Ovary (tissue), 9 donors: ENCODE measurements around the gene TAP1. TPM values are rescaled to one million over a fixed set of nuclear protein-coding genes. Genes with fewer than 3 reads are reported as not detected.

Experiments used
- DNase-seq, 5 donors: peaks; one replicate each; pipeline ENCODE4 v3.0.0-alpha.2; 2019 to 2020
- H3K27ac ChIP-seq, 2 donors: fragments of 200-600 bp; one replicate each; pipeline versions ENCODE4 v1.5.1 to v1.8.0; 2019 to 2022
- H3K27me3 ChIP-seq: fragments of 200-600 bp; one replicate; pipeline ENCODE4 v1.8.0; 2022
- H3K36me3 ChIP-seq: fragments of 200-600 bp; sonication (generic); one replicate; pipeline ENCODE4 v1.5.1; 2019
- H3K4me1 ChIP-seq: one replicate; pipeline ENCODE4 v1.8.1; 2013; ENCODE audit warnings: mild to moderate bottlenecking, moderate library complexity; ENCODE audit not compliant: insufficient read depth
- H3K4me3 ChIP-seq: fragments of 200-600 bp; sonication (generic); one replicate; pipeline ENCODE4 v1.5.1; 2017
- H3K9me3 ChIP-seq, 2 donors: fragments of 200-600 bp in 1 of 2; sonication (generic) in 1 of 2; one replicate each; pipeline versions ENCODE4 v1.5.1 to v1.8.1; 2013 to 2019; ENCODE audit warnings: mild to moderate bottlenecking in 1 of 2, moderate library complexity in 1 of 2
- EP300 ChIP-seq: sonication (generic); formaldehyde crosslinking; IDR thresholded peaks from one replicate; pipeline ENCODE4 v1.6.1; 2017; ENCODE audit warnings: antibody characterized with exemption
- POLR2A ChIP-seq: fragments of 450-650 bp; IDR thresholded peaks from one replicate; pipeline ENCODE4 v1.6.1; 2017; ENCODE audit warnings: antibody characterized with exemption, mild to moderate bottlenecking, moderate library complexity
- WGBS, 3 donors: extraction: QIAGEN DNeasy Blood & Tissue Kit in 1 of 3; methylation state at CpG; one replicate each; pipeline versions ENCODE4 v1.1.5 to v1.1.7; 2013 to 2017; 5-methylcytosine and 5-hydroxymethylcytosine counted together
- intact Hi-C, 4 donors: fragments of 100-400 bp; cut with DNase I; formaldehyde crosslinking; loops; one replicate each; pipeline versions ENCODE4 v1.11.0 to v1.15.1; 2022 to 2023
- polyA plus RNA-seq, 2 donors: library from polyadenylated mRNA; stranded (reverse); fragments of 200-250 nt in 1 of 2; fragments of 350-450 nt in 1 of 2; fragmentation: Illumina TruSeq in 1 of 2; extraction: RNeasy Lipid Tissue Mini Kit (QIAGEN cat#74804) in 1 of 2; gene quantifications; one replicate each; pipeline ENCODE4 v1.2.3, GENCODE V29; 2013 to 2014
- total RNA-seq, 7 donors: library from RNA; depleted of rRNA in 2 of 7; stranded (reverse); fragments of >200 nt in 2 of 7; fragmentation: NEBNext Ultra II Directional in 3 of 7; extraction: Animal tissue kit (Norgen Biotek cat#: 25700) in 3 of 7; gene quantifications; one replicate each; pipeline versions ENCODE4 v1.1.0 to v1.2.4, GENCODE V29; 2016 to 2023
- TF ChIP-seq, protein P1 (sequence below), 3 donors: fragments of 450-650 bp in 2 of 3; fragments of 200-600 bp in 1 of 3; IDR thresholded peaks; one replicate each; pipeline versions ENCODE4 v1.5.1 to v1.8.0; 2016 to 2022; ENCODE audit warnings: antibody characterized with exemption in 3 of 3, mild to moderate bottlenecking in 1 of 3
- donor health status: DM: no; HTN: no; CAD: no; lungs with moderate emphysema.
- donor health status: DM: no; HTN: no; CAD: no.
- donor health status: Bipolar disorder and iron deficiency.
- donor health status: DM: yes; HTN: yes; CAD: no.
- donor health status: DM: no; HTN: no; CAD: no.
- donor health status: DM: yes; HTN: yes; CAD: no.

TAP1 gene
- total and polyA plus RNA-seq, 9 donors: 17.7 to 48.4 (median 23.3) TPM

DNA sequence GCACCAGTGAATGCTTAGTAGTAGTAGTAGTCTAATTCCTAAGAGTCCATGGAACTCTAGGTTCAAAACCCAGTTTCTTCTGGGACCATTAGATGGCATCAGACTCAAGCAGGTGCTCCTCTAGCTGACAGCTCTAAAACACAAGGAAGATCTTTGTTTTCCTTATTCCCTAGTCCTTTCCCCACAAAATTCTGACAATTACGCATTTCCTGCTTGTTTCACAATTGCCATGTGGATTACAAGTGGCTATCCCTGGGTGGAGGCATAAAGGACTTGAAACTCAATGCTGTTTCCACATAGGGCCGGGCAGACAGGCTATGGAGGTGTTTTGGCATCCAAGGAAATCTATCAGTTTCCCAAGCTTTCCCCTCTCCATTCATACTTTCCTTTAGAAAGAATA is 27.5 kb downstream of the TAP1 start:
- H3K9me3 ChIP-seq: no peaks in the 10 kb centered on the region
- no peak overlapping the region for H3K27ac ChIP-seq
- 49 to 59% (median 51%) methylated on average over 2 of the region's 2 CpGs for WGBS, 3 donors
- TF ChIP-seq POLR2A: no peak
- TF ChIP-seq, protein P1, sequence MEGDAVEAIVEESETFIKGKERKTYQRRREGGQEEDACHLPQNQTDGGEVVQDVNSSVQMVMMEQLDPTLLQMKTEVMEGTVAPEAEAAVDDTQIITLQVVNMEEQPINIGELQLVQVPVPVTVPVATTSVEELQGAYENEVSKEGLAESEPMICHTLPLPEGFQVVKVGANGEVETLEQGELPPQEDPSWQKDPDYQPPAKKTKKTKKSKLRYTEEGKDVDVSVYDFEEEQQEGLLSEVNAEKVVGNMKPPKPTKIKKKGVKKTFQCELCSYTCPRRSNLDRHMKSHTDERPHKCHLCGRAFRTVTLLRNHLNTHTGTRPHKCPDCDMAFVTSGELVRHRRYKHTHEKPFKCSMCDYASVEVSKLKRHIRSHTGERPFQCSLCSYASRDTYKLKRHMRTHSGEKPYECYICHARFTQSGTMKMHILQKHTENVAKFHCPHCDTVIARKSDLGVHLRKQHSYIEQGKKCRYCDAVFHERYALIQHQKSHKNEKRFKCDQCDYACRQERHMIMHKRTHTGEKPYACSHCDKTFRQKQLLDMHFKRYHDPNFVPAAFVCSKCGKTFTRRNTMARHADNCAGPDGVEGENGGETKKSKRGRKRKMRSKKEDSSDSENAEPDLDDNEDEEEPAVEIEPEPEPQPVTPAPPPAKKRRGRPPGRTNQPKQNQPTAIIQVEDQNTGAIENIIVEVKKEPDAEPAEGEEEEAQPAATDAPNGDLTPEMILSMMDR (IDR thresholded peaks at IDR 0.05): no peak
- TF ChIP-seq EP300: no peak
- no peak overlapping the region for H3K4me3 ChIP-seq
- no peaks in the 10 kb centered on the region for H3K4me1 ChIP-seq
- no peak for DNase-seq
- no peaks in the 10 kb centered on the region for H3K27me3 ChIP-seq
- H3K36me3 ChIP-seq: no peaks in the 10 kb centered on the region
- intact Hi-C loops: loop anchor here in 1 of 4 donors (5.0 kb wide), 1 partner anchor 266 kb away; no protein-coding TSS in a partner anchor

- no peak for TF ChIP-seq EP300
- TF ChIP-seq, protein P1 (IDR thresholded peaks at IDR 0.05): no peak
- no peak for TF ChIP-seq POLR2A
- WGBS, 3 donors: 65 to 73% (median 67%) methylated on average over 3 of the region's 3 CpGs
Measured at GRCh38 chr6:32819729-32820128, 33.8 kb downstream of the TAP1 start.

GRCh38 chr6:32818867-32819266 is 34.6 kb downstream of the TAP1 start:
- Histone ChIP-seq H3K4me3 (no peak overlapping the region), H3K36me3 (no peaks in the 10 kb centered on the region), H3K4me1 (no peaks in the 10 kb centered on the region), H3K9me3 (no peaks in the 10 kb centered on the region), H3K27me3 (no peaks in the 10 kb centered on the region), H3K27ac (no peak overlapping the region)
- intact Hi-C loops: no loop called here
- DNase-seq: no peak
- TF ChIP-seq EP300: no peak
- no peak for TF ChIP-seq POLR2A
- TF ChIP-seq, protein P1 (IDR thresholded peaks at IDR 0.05): no peak
- 39 to 50% (median 47%) methylated on average over 2 of the region's 2 CpGs for WGBS, 3 donors

More at GRCh38 chr6:32819729-32820128, 33.8 kb downstream of the TAP1 start:
- intact Hi-C loops: no loop called here
- Histone ChIP-seq H3K27ac (no peak overlapping the region), H3K27me3 (no peaks in the 10 kb centered on the region), H3K36me3 (no peaks in the 10 kb centered on the region), H3K4me3 (no peak overlapping the region), H3K9me3 (no peaks in the 10 kb centered on the region), H3K4me1 (no peaks in the 10 kb centered on the region)
- DNase-seq: no peak

- TF ChIP-seq, protein P1 (IDR thresholded peaks at IDR 0.05): no peak
- no peak for TF ChIP-seq EP300
- no peak for TF ChIP-seq POLR2A
- WGBS, 3 donors: 71 to 73% (median 72%) methylated on average over 3 of the region's 3 CpGs
- Histone ChIP-seq H3K4me3 (no peak within 1 kb of the TSS), H3K9me3 (no peaks in the 10 kb centered on the region), H3K4me1 (no peaks in the 10 kb centered on the region), H3K36me3 (no peaks in the 10 kb centered on the region), H3K27me3 (no peaks in the 10 kb centered on the region), H3K27ac (no peak within 1 kb of the TSS)
- intact Hi-C loops: no loop called here
- DNase-seq: no peak
Measured at GRCh38 chr6:32816746-32817204, 36.7 kb downstream of the TAP1 start, which contains the start of gene HLA-DOB. TSS of gene HLA-DOB (minus strand) at chr6:32817002. CDS start at chr6:32816951, 51 bp downstream.
